ENCODE data around the gene C9orf78. TPM values are rescaled to one million over a fixed set of nuclear protein-coding genes. Genes with fewer than 3 reads are reported as not detected.

C9orf78 gene
- total RNA-seq, 1 experiment from 2014 or later: 36.4 TPM

- TF ChIP-seq RORB (CRISPR knock-in tag; IDR thresholded peaks at IDR 0.05): no peak
- no peak for TF ChIP-seq NFATC4 (CRISPR knock-in tag; IDR thresholded peaks at IDR 0.05)
- TF ChIP-seq CBFB (CRISPR knock-in tag; IDR thresholded peaks at IDR 0.05; ENCODE audit: low read depth): no peak
- no peak for TF ChIP-seq NR3C1 (CRISPR knock-in tag; conservative IDR thresholded peaks at IDR 0.05; ENCODE audit: low read depth)
- TF ChIP-seq E2F4 (CRISPR knock-in tag; IDR thresholded peaks at IDR 0.05; ENCODE audit: borderline replicate concordance, low read depth): no peak
- no peak for TF ChIP-seq ATF2 (CRISPR knock-in tag; IDR thresholded peaks at IDR 0.05; ENCODE audit: borderline replicate concordance, low read depth)
- TF ChIP-seq NFE2L1 (CRISPR knock-in tag; IDR thresholded peaks at IDR 0.05): no peak
- no peak for TF ChIP-seq ZNF219 (CRISPR knock-in tag; IDR thresholded peaks at IDR 0.05; ENCODE audit: borderline replicate concordance)
Measured at GRCh38 chr9:129815278-129815677, 19.8 kb downstream of the C9orf78 start (continued).

- no peaks in the 10 kb centered on the region for H3K27me3 Mint-ChIP-seq (ENCODE audit: low read depth)
- CTCF ChIA-PET: interaction anchor here (1.2 kb wide), 1 partner anchor 24 kb away, joined by 3 read pairs; no protein-coding TSS in a partner anchor
- peaks cover 66% of the 10 kb centered on the region for H3K36me3 Mint-ChIP-seq
- no peaks in the 10 kb centered on the region for H3K9me3 Mint-ChIP-seq
- H3K27ac Mint-ChIP-seq: peak overlapping the region; percentile 74; the same call in 1 of the 2 replicates
- POLR2A ChIA-PET: interaction anchor here (0.6 kb wide), 1 partner anchor 12 kb away, joined by 4 read pairs; no protein-coding TSS in a partner anchor
- 0 out of 2 replicates have a peak, but pooled peaks cover 3% of the 10 kb centered on the region for H3K4me1 Mint-ChIP-seq
- ATAC-seq: no peak
- DNase-seq (ENCODE audit: low spot score): no peak
- no peak for TF ChIP-seq AFF4 (CRISPR knock-in tag; IDR thresholded peaks at IDR 0.05; ENCODE audit: borderline replicate concordance)
- H3K4me3 Mint-ChIP-seq: no peak overlapping the region
Measured at GRCh38 chr9:129814432-129815223, 20.4 kb downstream of the C9orf78 start.

- DNase-seq (ENCODE audit: low spot score) (no peak), ATAC-seq (no peak)
- POLR2A ChIA-PET: no interaction called here
- Mint-ChIP-seq H3K27ac (no peak overlapping the region), H3K4me3 (no peak overlapping the region), H3K27me3 (ENCODE audit: low read depth) (no peaks in the 10 kb centered on the region), H3K4me1 (0 out of 2 replicates have a peak, but pooled peaks cover 3% of the 10 kb centered on the region), H3K9me3 (no peaks in the 10 kb centered on the region), H3K36me3 (peaks cover 69% of the 10 kb centered on the region)
- CTCF ChIA-PET: no interaction called here
- no peak for TF ChIP-seq PRDM15 (CRISPR knock-in tag; IDR thresholded peaks at IDR 0.05)
- no peak for TF ChIP-seq USF1 (CRISPR knock-in tag; IDR thresholded peaks at IDR 0.05)
- TF ChIP-seq TCF7 (CRISPR knock-in tag; IDR thresholded peaks at IDR 0.05; ENCODE audit: low read depth): no peak
- TF ChIP-seq ZNF423 (CRISPR knock-in tag; IDR thresholded peaks at IDR 0.05): no peak
- no peak for TF ChIP-seq EMX1 (CRISPR knock-in tag; IDR thresholded peaks at IDR 0.05)
- TF ChIP-seq RORB (CRISPR knock-in tag; IDR thresholded peaks at IDR 0.05): no peak
- no peak for TF ChIP-seq ZNF671 (CRISPR knock-in tag; IDR thresholded peaks at IDR 0.05)
- no peak for TF ChIP-seq ZNF532 (CRISPR knock-in tag; IDR thresholded peaks at IDR 0.05; ENCODE audit: borderline replicate concordance)
Measured at GRCh38 chr9:129813661-129814060, 21.4 kb downstream of the C9orf78 start.
